GM21529 (cell line): ENCODE data around the gene PLBD1.

Experiments
- ATAC-seq: cut with Tn5 transposase; IDR thresholded peaks from one replicate; pipeline ENCODE4 v1.9.1; 2021; ENCODE audit not compliant: unreplicated experiment

PLBD1 gene, protein sequence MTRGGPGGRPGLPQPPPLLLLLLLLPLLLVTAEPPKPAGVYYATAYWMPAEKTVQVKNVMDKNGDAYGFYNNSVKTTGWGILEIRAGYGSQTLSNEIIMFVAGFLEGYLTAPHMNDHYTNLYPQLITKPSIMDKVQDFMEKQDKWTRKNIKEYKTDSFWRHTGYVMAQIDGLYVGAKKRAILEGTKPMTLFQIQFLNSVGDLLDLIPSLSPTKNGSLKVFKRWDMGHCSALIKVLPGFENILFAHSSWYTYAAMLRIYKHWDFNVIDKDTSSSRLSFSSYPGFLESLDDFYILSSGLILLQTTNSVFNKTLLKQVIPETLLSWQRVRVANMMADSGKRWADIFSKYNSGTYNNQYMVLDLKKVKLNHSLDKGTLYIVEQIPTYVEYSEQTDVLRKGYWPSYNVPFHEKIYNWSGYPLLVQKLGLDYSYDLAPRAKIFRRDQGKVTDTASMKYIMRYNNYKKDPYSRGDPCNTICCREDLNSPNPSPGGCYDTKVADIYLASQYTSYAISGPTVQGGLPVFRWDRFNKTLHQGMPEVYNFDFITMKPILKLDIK

DNA sequence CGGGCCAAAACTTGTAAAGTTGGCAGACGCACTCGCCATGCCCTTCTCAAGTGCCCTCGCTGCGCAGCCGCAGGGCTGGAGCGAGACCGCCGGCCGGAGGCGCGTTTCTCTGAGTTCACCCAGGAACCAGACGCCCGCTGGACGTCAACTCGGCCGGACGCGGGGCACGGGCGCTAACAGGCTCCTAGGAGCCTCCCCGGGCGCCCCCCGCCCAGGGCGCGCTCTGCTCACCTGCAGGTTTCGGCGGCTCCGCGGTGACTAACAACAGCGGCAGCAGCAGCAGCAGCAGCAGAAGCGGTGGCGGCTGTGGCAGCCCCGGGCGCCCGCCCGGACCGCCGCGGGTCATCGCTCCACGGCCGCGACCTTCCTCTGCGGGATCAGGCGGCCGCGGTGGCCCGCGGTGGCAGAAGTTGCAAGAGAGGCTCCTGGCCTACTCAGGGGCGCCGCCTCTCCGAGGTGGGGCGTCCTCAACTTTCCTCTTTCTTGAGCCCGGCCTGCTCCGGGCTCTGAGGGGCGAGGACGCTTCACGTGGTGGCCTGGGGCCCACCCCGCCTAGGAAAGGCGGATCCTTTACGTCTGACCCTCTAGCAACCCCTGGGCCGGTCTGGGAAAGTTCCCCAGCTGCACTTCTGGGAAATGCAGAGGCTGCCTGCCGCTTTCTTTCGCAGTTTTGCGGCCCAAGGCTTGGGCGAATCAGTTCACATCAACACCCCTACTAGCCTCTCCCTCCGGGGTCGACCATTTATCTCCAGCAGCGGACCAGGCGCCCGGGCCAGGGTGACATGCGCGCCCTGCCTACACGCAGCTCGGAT, at the start of gene PLBD1:
Gene PLBD1 (minus strand): TSS at position 533 of the 812 bp plus-strand sequence. CDS start 187 bp downstream, at position 346.
- ATAC-seq: peak; percentile 67

DNA sequence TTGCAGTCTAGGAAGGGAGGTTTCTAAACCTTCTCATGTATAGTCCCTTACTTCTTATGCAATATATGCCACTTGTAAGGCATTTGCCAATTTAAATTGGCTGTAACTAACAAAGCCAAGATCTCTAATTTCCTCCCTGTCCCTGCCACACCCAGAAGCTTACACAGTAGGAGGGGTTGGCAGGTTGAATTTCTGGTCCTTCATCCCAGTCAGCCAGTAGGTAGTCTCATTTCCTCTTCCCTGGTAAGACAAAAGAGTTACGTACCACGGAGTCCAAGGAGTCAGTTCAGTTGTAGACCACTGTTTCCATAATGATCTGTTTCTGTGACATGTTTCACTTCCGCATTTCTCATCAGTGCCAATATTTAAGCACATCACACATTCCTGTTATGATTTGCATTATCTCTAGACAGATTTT, 47.0 kb upstream of the PLBD1 start:
- peak; percentile 47 for ATAC-seq

DNA sequence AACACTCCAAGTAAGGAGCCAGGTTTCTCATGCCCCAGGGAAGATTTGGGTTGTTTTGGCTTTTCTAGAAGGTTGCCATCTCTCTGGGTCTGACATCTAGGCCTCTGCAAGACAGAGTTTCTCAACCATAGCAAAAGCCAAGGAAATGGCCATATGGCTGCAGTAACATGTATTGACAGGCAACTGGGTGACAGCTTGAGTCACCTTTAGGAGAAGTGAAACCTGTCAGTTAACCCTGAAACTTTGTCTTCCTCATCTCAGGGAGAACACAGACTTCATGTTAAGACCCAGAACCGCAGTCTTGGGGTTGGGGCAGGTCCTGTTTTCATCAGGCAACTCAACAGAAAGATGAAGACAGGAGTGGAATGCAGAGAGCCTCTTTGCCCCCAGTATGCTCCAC, 46.0 kb upstream of the PLBD1 start:
- ATAC-seq: peak; percentile 96

DNA sequence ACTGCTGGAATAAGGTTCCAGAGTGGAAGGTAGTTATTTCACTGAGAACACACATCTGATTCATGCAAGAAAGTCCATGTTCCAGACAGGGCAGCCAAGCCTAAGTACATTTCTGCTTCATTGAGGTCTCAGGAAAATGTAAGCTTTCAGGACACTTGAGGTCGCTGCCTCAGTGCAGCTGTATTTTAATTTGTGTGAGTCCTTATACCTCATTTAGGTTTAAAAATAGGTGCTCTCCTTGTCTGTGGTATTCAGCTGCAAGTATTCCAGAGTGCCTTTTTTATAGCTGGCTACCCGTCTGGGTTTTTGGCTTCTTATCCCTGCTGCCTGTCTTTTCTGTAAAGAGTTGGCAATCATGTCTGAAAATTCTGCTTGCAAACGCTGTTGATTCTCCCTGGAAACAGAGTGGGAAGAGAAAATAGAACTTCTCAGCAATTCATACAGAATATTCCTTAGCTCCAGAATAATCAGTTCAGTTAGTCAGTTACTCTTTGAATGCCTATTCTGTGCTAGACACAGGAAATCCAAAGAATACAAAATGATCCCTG, 45.3 kb upstream of the PLBD1 start:
- ATAC-seq: no peak

DNA sequence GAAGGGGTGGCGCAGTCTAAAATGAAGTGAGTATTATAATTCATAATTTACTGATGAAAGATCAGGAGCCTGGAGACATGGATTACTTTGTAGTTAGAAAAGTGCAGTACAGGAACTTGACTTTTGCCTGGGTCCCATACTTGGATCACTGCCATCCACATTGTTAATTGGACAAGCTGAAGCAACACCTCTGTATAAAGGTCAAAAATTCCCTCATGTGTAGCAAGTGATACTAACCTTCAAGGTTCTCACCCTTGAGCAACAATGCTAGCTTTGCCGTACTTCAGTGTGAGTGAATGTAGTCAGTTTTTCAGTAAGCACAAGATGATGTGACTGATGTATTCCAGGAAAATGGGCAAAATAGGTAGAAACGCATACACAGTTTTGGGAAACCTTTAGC, 44.6 kb upstream of the PLBD1 start:
- no peak for ATAC-seq

DNA sequence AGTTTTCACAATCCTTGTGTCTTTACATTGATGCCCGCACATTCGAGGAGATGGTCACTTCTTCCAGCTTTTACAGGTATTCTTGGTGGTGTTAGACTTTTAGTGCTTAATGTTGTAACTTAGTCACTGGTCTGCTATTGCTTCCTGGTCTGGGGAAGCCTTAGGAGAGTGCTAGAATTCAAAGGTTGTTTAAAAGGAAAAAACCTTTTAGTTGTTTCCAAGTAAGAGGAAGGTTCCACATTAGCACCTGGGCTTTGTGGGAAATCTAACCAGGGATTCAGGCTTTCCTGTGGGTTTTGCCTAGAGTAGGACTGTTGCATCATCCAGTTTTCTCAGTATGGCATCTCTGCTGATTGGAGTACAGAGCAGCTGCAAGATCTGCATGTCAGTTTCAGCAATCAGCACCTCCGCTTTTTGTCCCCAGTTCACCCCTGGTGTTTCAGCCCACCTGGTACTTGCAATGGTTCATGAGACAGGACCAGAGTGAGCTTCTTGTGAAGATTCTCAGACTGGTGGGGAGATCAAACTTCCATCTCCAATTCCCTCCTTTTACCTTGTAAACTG, 44.0 kb upstream of the PLBD1 start:
- no peak for ATAC-seq

DNA sequence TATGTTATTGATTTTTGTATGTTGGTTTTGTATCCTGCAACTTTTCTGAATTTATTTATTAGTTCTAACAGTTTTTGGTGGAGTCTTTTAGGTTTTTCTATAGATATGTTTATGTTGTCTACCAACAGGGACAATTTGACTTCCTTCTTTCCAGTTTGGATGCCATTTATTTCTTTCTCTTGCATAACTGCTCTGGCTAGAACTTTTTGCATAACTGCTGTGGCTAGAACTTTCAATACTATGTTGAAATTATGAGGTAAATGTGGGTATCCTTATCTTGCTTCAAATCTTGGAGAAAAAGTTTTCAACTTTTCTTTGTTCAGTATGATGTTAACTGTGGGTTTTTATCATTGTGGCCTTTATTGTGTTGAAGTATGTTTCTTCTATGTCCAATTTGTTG, 39.9 kb upstream of the PLBD1 start:
- no peak for ATAC-seq

DNA sequence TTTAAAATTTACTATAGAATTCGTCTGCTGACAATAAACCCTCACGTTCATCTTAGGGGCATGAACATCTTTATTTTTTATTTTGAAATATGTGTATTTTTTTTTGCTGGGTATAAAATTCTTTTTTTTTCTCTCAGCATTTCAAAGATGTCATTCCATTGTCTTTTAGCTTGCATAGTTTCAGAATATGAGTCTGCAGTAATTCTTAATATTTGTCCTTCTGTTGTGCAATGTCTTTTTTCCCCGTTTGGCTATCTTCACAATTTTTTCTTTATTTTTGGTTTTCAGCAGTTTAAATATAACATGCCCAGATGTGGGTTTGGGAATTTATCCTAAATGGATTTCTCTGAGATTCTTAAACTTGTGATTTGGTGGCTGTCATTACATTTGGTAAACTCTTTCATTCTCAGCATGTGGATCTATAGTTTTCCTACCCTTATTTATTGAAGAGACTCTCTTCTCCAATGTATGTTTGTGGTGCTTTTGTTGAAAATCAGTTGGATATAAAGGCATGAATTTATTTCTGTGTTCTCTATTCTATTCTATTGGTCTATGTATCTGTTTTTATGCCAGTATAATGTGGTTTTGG, 37.8 kb upstream of the PLBD1 start:
- ATAC-seq: no peak

DNA sequence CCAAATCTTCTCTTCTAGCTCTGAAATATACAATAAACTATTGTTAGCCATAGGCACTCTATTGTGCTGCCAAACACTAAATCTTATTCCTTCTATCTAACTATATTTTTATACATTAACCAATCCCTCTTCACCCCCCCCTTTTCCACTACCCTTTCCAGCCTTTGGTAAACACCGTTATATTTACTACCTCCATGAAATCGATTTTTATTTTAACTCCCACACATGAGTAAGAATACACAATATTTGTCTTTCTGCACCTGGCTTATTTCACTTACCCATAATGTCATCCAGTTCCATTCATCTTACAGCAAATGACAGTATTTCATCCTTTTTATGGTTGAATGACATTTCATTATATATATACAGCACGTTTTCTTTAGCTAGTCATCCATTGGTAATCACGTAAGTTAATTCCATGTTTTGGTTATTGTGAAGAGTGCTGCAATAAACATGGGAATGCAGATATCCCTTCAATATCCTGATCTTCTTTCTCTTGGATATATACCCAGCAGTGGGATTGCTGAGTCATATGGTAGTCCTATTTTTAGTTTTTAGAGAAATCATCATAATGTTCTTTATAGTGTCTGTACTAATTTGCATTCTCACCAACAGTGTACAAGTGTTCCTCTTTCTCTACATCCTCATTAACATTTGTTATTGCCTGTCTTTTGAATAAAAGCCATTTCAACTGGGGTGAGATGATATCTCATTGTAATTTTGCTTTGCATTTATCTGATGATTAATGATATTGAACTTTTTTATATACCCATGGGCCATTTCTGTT, 34.2 kb upstream of the PLBD1 start:
- ATAC-seq: no peak

DNA sequence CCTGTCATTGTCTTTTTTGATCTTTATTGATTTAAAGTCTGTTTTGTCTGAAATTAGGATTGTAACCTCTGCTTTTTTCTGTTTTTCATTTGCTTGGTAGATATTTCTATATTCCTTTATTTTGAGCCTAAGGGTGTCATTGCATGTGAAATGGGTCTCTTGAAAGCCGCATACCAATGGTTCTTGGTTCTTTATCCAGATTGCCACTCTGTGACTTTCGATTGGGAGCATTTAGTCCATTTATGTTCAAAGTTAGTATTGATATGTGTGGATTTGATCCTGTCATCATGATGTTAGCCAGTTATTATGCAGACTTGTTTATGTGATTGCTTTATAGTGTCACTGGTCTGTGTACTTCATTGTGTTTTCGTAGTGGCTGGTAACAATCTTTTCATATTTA, 29.8 kb upstream of the PLBD1 start:
- ATAC-seq: no peak

DNA sequence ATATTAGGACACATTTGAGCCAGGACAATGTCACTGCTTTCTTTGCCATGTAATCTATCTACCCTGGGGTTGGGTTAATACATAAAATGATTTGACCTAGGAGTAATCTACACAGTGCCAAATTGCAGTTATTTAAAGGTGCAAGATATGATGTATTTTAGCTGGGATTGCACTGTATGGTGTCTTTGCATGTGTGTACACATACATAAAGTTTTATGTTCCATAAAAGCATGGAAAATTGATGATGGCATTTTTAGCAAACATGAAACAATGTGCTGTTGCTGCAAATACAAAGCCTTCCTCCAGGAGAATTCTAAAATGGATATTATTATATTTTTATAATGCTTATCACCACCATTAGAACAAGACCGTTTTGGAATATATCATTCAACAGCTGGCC, 24.0 kb upstream of the PLBD1 start:
- no peak for ATAC-seq

DNA sequence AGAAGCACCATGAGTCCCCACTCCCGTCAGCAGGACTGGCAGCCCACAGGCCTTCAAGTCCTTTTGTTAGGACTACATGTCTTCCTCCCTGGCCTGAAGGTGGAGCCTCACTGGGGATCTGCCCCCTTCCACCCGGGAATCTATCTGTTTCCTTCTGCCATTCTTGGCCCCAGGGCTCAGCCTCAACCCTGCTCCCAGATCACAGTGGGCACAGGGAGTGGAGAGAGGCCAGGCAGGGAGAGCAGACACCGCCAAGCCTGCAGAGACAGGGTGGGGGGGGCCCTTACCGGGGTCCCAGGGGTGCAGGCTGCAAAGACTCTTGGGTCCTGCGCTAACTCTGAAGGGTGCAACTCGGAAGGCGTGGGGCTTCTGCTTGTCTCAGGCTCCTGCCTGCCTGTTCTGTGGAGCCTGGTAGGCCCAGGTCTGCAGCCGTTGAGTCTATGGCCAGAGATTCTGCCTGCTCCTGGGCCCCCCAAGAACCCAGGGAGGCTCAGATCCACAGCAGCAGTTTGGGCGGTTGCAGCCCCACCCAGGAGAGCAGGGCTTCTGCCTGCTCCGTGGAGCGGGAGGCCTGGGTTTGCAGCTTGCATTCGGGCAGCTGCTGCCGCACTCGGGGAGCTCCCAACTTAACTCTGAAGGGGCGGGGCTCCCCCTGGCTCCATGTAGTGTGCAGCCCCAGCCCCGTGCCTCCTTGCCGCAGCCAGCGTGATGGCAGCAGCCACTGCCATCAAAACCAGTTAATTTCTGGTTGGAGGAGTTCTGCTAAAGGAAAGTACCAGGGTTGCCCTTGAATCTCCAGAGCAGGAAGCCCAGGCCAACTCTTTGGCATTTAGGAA, 21.7 kb upstream of the PLBD1 start:
- ATAC-seq: no peak

DNA sequence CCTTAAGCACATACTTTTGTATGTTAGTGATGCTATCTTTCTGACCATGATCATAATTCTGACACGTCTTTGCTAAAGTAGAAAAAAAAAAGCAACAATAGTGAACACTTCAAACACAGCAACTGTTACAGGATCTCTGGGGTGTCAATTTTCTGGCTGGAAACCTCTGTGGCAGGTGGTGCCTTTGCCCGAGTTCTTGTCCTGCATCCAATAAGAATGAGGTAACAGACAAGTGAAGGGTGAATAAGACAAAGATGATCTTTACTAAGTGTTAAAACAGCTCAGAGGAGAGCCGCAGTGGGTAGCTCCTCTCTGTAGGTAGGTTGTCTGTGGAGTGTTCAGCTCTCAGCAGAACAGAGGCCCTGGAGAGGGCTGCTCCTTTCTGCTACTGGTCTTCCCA, 20.9 kb upstream of the PLBD1 start:
- no peak for ATAC-seq

DNA sequence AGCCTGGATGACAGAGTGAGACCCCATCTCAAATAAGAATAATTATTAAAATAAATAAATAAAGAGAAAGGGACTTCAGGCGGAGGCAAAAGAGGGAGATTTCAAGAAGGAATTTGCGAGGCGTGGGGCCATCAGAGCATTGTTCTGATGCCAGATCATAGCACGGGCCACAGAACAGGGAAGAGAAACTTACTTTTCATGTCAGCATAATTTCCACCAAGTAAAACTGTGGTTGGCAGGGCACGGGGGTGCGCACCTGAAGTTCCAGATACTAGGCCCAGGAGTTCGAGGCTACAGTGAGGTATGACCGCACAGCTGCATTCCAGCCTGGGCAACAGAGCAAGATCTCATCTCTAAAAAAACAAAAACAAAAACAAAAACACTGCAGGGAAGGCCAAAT, 11.0 kb upstream of the PLBD1 start:
- no peak for ATAC-seq

DNA sequence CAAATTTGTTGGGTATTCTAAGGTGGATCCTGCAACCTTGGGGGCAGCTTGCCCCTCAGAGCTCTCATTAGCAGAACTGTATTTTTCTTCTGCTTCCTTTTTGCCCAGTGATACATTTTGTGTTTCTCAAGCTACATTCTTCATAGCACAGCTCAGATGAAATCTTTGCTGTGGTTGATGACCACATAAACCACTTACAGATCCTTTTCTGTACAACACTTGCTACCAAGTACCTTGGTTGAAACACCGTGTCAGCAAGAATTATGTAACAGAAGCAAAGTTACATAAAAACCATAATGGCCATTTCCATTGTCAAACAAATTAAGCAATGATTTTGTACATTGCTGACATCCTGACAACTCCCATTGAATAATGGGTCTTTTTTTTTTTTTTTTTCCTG, 9.7 kb upstream of the PLBD1 start:
- ATAC-seq: peak; percentile 62

DNA sequence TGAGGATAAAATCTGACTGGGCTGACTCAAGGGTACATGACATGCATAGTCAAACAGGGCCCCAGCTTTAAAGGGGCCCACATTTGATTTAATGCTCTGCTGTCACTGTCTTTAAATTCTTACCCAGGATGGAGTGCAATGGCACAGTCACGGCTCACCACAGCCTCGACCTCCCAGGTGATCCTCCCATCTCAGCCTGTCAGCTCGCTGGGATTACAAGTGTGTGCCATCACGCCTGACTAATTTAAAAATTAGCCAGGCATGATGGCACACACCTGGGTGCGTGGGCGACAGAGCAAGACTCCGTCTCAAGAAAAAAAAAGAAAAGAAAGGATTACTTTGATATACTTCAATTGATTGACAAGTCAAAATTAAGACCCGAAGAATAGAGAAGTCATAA, 9.2 kb upstream of the PLBD1 start:
- ATAC-seq: no peak

DNA sequence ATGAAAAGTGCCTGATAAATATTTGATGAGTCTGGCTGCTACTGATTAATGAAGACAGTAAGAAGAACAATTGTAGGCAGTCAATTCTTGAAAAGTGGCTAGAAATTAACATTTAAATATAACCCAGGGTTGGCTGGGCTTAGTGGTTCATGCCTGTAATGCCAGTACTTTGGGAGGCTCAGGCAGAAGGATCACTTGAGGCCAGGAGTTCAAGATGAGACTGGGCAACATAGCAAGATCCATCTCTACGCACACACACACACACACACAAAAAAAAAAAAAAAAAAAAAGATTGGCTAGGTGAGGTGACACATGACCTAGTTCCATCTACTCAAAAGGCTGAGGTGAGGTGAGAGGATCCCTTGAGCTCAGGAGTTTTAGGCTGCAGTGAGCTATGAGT, 7.9 kb upstream of the PLBD1 start:
- ATAC-seq: no peak

DNA sequence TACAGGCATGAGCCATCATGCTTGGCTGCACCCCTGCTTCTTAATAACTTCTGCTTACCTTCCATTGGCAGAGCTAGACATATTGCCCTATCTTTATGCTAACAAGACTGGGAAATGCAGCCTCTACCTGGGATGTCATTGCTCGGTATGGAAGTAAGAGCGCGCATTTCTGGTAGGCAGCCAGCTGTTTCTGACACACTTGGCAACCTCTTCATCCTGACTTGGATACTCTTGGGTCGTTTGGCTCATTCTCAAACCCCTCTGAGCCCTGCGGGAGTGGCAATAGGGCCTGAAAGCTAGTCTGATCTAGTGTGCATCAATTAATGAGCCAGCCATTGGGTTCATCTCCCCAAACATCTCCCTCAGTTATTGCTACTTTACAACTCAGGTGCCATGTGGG, 5.4 kb upstream of the PLBD1 start:
- ATAC-seq: no peak

DNA sequence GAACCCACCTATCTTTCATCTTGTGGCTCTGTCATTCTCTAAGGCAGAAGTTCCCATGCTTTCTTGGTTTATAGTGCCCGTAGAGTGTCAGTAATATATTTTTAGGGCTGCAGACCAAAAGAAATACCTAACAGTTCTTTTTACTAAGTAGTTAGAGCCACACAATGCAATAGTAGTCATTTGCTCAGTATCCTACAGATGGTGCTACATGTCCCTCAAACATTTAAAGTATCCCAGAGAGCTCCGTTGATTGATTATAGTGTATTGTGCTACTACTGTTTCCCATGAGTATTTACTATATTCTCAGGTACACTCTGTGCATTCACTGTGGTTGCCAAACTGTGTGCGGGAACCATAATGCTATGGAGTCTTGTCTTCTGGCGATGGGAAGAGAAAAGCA, 4.7 kb upstream of the PLBD1 start:
- no peak for ATAC-seq
